Astrocyte (in vitro differentiated cells and primary cell): ENCODE data around the gene NPC1L1. TPM values are rescaled to one million over a fixed set of nuclear protein-coding genes. Genes with fewer than 3 reads are reported as not detected.
A peak's percentile ranks its signal among the peaks of the same experiment; 100 is the strongest.

Experiments
- DNase-seq: peaks from one replicate; pipeline ENCODE4 v3.0.0-alpha.2; 2010; ENCODE audit warnings: low read depth
- FAIRE-seq: peaks from 2 replicates; lab custom pipeline; 2011; peaks lifted over from hg19 to GRCh38; lab: Jason Lieb, UNC
- H2AFZ ChIP-seq: 2 replicates; pipeline ENCODE4 v1.6.0; 2012; ENCODE audit warnings: low read depth, low read length, inconsistent platforms
- H3K27ac ChIP-seq: 2 replicates; pipeline ENCODE4 v1.5.1; 2011; ENCODE audit warnings: low read depth, low read length, inconsistent platforms
- H3K27me3 ChIP-seq: 2 replicates; pipeline ENCODE4 v1.6.0; 2011; ENCODE audit warnings: low read length, inconsistent platforms; ENCODE audit not compliant: insufficient read depth
- H3K36me3 ChIP-seq: 2 replicates; pipeline ENCODE4 v1.5.1; 2011; ENCODE audit warnings: low read length, inconsistent platforms; ENCODE audit not compliant: insufficient read depth
- H3K4me1 ChIP-seq: 2 replicates; pipeline ENCODE4 v1.5.1; 2011; ENCODE audit warnings: low read length, inconsistent platforms; ENCODE audit not compliant: insufficient read depth
- H3K4me2 ChIP-seq: 2 replicates; pipeline ENCODE4 v1.6.0; 2012; ENCODE audit warnings: low read length, inconsistent platforms
- H3K4me3 ChIP-seq: 2 replicates; pipeline ENCODE4 v1.5.1; 2011; ENCODE audit warnings: low read depth, mild to moderate bottlenecking, low read length, inconsistent platforms; ENCODE audit not compliant: insufficient read depth
- H3K79me2 ChIP-seq: 2 replicates; pipeline ENCODE4 v1.6.0; 2012; ENCODE audit warnings: mild to moderate bottlenecking, low read length, inconsistent platforms; ENCODE audit not compliant: insufficient read depth
- H3K9ac ChIP-seq: 2 replicates; pipeline ENCODE4 v1.6.0; 2012; ENCODE audit warnings: mild to moderate bottlenecking, low read length, inconsistent platforms
- H3K9me3 ChIP-seq: 2 replicates; pipeline ENCODE4 v1.5.1; 2012; ENCODE audit warnings: low read depth, mild to moderate bottlenecking, low read length, inconsistent platforms; ENCODE audit not compliant: insufficient read depth
- H4K20me1 ChIP-seq: 2 replicates; pipeline ENCODE4 v1.6.0; 2012; ENCODE audit warnings: low read length, inconsistent platforms; ENCODE audit not compliant: insufficient read depth
- H3K27ac Mint-ChIP-seq: one replicate; pipeline ENCODE4 v1.8.0; 2021; ENCODE audit warnings: mild to moderate bottlenecking, mixed read lengths; ENCODE audit not compliant: unreplicated experiment
- H3K27me3 Mint-ChIP-seq: one replicate; pipeline ENCODE4 v1.8.0; 2021; ENCODE audit warnings: low read depth, mixed read lengths; ENCODE audit not compliant: unreplicated experiment
- H3K36me3 Mint-ChIP-seq: one replicate; pipeline ENCODE4 v1.8.0; 2021; ENCODE audit warnings: low read depth, mixed read lengths; ENCODE audit not compliant: unreplicated experiment
- H3K4me1 Mint-ChIP-seq: one replicate; pipeline ENCODE4 v1.8.0; 2021; ENCODE audit warnings: low read depth, mixed read lengths; ENCODE audit not compliant: unreplicated experiment
- H3K4me3 Mint-ChIP-seq: one replicate; pipeline ENCODE4 v1.8.0; 2021; ENCODE audit warnings: mild to moderate bottlenecking, moderate library complexity, mixed read lengths; ENCODE audit not compliant: unreplicated experiment
- H3K9me3 Mint-ChIP-seq: one replicate; pipeline ENCODE4 v1.8.0; 2021; ENCODE audit warnings: mild to moderate bottlenecking, mixed read lengths; ENCODE audit not compliant: unreplicated experiment
- EZH2 ChIP-seq: IDR thresholded peaks from 2 replicates; pipeline ENCODE4 v1.6.1; 2012; ENCODE audit warnings: mild to moderate bottlenecking, low read length, inconsistent platforms; ENCODE audit not compliant: insufficient read depth
- total RNA-seq: library from RNA; stranded (reverse); gene quantifications from 2 replicates; pipeline ENCODE4 v1.2.1, GENCODE V29; 2021
- TF ChIP-seq, protein P1 (sequence below): IDR thresholded peaks from 2 replicates; pipeline ENCODE4 v1.5.1; 2011; ENCODE audit warnings: low read depth, mild to moderate bottlenecking, inconsistent platforms, low read length, moderate library complexity; ENCODE audit not compliant: insufficient read depth

NPC1L1 gene
- total RNA-seq, 1 donor from 2014 or later, result 0.07 TPM

DNA sequence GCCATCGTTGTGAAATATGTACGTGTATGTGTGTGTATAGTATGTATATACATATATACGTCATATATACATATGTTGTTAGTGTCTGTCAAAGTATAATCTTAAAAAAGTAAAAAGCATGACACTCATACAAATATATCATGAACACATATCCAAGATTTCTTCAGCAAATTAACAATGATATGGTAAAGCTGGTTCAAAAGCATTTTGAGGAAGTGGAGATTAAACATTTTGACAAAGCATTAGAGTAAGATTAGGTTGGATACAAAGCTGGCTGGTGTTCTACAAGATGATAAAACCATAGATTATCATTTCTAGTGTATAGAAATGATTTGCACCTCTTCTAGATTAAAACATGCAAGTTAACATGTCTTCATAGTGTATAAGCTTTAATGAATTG is 49.9 kb downstream of the NPC1L1 start:
- peaks cover 7% of the 10 kb centered on the region for H3K27me3 ChIP-seq
- H3K9me3 Mint-ChIP-seq, result no peaks in the 10 kb centered on the region
- peaks cover 25% of the 10 kb centered on the region for H4K20me1 ChIP-seq
- FAIRE-seq (no peak), DNase-seq (no peak)
- H3K27me3 Mint-ChIP-seq, result no peaks in the 10 kb centered on the region
- H3K36me3 ChIP-seq, result peaks cover 2% of the 10 kb centered on the region
- peak overlapping the region; percentile 84 for H3K4me2 ChIP-seq
- H3K4me3 ChIP-seq, result peak overlapping the region; percentile 87
- peak overlapping the region; percentile 89 for H3K4me3 Mint-ChIP-seq
- peak overlapping the region; percentile 96 for H3K27ac Mint-ChIP-seq
- H3K79me2 ChIP-seq, result peaks cover 42% of the 10 kb centered on the region
- peak overlapping the region; percentile 90 for H3K9ac ChIP-seq
- H2AFZ ChIP-seq, result peak overlapping the region; percentile 88
- TF ChIP-seq EZH2, result no peak
- TF ChIP-seq, protein P1, sequence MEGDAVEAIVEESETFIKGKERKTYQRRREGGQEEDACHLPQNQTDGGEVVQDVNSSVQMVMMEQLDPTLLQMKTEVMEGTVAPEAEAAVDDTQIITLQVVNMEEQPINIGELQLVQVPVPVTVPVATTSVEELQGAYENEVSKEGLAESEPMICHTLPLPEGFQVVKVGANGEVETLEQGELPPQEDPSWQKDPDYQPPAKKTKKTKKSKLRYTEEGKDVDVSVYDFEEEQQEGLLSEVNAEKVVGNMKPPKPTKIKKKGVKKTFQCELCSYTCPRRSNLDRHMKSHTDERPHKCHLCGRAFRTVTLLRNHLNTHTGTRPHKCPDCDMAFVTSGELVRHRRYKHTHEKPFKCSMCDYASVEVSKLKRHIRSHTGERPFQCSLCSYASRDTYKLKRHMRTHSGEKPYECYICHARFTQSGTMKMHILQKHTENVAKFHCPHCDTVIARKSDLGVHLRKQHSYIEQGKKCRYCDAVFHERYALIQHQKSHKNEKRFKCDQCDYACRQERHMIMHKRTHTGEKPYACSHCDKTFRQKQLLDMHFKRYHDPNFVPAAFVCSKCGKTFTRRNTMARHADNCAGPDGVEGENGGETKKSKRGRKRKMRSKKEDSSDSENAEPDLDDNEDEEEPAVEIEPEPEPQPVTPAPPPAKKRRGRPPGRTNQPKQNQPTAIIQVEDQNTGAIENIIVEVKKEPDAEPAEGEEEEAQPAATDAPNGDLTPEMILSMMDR, result no peak
- H3K27ac ChIP-seq, result peak overlapping the region; percentile 94
- peaks cover 2% of the 10 kb centered on the region for H3K36me3 Mint-ChIP-seq
- H3K4me1 ChIP-seq, result peaks cover 10% of the 10 kb centered on the region
- H3K4me1 Mint-ChIP-seq, result peaks cover 11% of the 10 kb centered on the region
- H3K9me3 ChIP-seq, result no peaks in the 10 kb centered on the region

DNA sequence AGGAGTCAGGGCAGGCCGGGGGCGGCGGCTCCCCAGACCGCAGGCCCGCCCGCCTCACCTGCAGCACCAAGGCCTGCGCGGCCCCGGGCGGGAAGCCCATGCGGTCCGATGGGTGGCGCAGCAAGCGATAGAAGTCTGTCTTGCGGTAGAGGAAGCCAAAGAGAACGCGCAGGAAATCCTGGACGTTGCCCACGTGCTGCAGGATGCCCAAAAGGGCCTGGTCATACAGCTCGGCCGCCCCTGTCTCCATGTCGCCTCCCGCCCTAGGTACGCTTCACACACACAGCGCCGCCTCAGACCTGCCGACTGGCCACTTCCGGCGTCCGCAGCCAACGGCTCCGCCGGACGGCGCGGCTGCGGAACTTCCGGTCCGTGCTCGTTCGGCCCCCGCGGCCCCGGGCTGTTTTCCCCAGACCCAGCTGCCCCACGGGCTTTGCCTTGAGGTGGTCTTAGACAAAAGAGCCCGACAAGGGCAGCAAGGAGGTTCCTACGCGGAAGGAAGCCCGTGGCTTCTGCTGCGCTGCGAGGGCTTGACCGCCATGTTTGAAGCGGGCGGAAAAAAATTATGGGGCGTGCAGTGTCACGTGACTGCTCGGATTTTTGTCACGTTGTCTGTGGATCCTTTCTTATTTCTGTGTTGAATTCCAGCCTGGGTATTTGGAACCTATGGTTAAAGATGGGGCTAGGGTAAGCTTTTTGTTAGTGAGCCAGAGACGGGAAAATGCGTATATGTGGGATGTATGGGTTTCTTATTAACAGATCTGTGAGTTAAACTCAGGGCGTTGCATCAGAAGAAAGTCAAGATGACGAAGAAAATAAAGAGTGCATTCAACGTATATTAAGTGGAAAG is 50.6 kb downstream of the NPC1L1 start, which contains the start of gene NUDCD3:
NUDCD3 (minus strand) TSS at position 308 of the 850 bp plus-strand sequence; CDS start at position 250, 58 bp downstream.
- Histone ChIP-seq H3K27me3 (peaks cover 3% of the 10 kb centered on the region), H3K9me3 (no peaks in the 10 kb centered on the region), H3K79me2 (peaks cover 49% of the 10 kb centered on the region), H3K9ac (peak within 1 kb of the TSS; percentile 90), H3K27ac (peak within 1 kb of the TSS; percentile 94), H3K36me3 (peaks cover 2% of the 10 kb centered on the region), H2AFZ (peak within 1 kb of the TSS; percentile 88), H4K20me1 (peaks cover 32% of the 10 kb centered on the region), H3K4me1 (peaks cover 10% of the 10 kb centered on the region), H3K4me2 (peak within 1 kb of the TSS; percentile 84), H3K4me3 (peak within 1 kb of the TSS; percentile 87)
- Mint-ChIP-seq H3K36me3 (peaks cover 5% of the 10 kb centered on the region), H3K9me3 (no peaks in the 10 kb centered on the region), H3K4me1 (peaks cover 17% of the 10 kb centered on the region), H3K27me3 (no peaks in the 10 kb centered on the region), H3K4me3 (peak within 1 kb of the TSS; percentile 89), H3K27ac (peak within 1 kb of the TSS; percentile 96)
- TF ChIP-seq, protein P1, result no peak
- TF ChIP-seq EZH2, result no peak
- FAIRE-seq, result no peak
- DNase-seq, result peak; percentile 70
